GM19438 (cell line): ENCODE results near the gene WDFY3.
"Not testable (repeated sequence)": the region's sequence is repeated elsewhere in the genome, so short reads cannot be mapped to it uniquely, and the experiment has no call there.

ENCODE experiments used
- ATAC-seq: cut with Tn5 transposase; IDR thresholded peaks from one replicate; pipeline ENCODE4 v1.9.1; 2021; ENCODE audit warnings: low read depth; ENCODE audit not compliant: unreplicated experiment

Gene WDFY3

DNA sequence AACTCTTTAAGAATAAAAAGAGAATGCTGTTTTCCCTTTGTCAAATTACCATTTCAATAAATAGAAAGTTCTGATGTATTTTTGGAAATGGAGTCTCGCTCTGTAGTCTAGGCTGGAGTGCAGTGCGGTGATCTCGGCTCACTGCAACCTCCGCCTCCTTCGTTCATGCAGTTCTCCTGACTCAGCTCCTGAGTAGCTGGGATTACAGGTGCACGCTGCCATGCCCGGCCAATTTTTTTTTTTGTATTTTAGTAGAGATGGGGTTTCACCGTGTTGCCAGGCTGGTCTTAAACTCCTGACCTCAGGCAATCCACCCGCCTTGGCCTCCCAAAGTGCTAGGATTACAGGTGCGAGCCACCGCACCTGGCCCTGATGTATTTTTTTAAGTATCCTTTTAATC lies 159.9 kb downstream of the WDFY3 start:
- ATAC-seq = not testable (repeated sequence)

DNA sequence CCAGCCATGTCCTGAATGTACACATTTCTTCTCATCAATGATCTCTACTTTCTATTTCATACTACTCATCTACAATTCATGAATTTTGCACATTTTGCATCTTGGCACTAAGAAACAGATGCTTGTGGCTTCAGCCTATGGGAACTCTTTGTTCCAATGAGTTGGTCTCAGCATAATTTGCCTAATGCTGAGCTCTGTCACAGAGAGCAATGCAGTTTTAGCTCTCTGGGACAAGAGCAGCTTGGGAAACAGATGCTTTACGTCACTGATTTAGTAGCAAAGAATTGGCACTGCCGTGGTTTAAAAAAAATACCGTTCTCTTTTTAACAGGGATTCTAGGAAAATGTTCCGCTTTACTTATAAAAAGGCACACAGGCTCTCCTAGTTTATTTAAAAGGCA lies 162.4 kb downstream of the WDFY3 start:
- no peak for ATAC-seq

DNA sequence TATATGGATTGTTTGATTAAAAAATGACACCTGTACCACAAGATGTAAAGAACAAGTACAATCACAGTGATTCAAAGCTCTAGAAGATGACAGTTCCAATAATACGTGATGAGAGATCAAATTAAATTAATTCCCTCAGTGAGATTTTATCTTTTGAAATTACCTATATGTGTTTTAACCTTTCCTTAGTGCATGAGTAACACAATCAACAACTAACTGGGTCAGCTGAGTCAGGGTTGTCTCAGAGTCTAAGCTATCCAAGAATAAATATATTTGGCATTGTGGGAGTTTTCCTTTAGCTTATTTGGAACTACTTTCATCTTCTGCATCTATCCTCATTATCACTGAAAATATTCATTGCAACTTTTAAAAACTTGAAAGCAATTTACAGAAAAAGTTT lies 162.8 kb downstream of the WDFY3 start:
- ATAC-seq = no peak

DNA sequence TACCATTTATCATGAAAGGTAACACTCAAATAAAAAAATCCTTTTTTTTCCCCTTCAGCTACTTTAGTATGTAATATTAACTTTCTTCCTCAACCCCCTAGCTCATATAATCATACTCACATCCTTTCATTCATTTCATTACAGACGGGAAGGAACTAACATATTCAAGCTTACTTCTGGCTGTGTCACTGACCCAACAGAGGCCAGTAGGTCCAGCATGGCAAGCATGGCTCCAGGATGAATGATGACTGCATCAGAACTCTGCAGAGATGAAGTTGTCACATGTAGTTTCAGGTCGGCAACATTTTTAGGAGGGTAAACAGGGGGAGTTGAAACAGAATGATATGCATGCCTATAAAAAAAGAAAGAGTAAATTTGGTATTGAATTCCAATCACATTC lies 163.4 kb downstream of the WDFY3 start:
- no peak for ATAC-seq

DNA sequence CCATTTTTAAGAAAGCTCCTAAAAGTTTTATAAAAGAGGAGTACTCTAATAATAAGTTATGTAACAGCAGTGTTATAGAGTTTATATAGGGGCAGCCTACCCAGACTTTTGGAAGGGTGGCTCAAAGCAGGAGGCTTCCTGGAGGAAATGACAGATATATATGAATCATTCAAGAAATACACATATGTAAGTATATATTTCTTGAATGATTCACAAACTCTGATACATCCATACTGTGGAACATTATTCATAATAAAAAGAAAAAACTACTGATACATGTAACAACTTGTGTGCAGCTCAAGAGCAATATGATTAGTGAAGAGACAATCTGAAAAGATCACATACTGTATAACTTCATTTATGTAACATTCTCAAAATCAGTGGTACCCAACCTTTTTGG lies 166.2 kb downstream of the WDFY3 start:
- ATAC-seq = no peak

- ATAC-seq = no peak
Measured at GRCh38 chr4:84799318-84799717, 167.2 kb downstream of the WDFY3 start.

GRCh38 chr4:84796394-84796793 lies 170.1 kb downstream of the WDFY3 start:
- no peak for ATAC-seq

GRCh38 chr4:84792366-84793301 lies 173.9 kb downstream of the WDFY3 start:
- ATAC-seq = no peak

DNA sequence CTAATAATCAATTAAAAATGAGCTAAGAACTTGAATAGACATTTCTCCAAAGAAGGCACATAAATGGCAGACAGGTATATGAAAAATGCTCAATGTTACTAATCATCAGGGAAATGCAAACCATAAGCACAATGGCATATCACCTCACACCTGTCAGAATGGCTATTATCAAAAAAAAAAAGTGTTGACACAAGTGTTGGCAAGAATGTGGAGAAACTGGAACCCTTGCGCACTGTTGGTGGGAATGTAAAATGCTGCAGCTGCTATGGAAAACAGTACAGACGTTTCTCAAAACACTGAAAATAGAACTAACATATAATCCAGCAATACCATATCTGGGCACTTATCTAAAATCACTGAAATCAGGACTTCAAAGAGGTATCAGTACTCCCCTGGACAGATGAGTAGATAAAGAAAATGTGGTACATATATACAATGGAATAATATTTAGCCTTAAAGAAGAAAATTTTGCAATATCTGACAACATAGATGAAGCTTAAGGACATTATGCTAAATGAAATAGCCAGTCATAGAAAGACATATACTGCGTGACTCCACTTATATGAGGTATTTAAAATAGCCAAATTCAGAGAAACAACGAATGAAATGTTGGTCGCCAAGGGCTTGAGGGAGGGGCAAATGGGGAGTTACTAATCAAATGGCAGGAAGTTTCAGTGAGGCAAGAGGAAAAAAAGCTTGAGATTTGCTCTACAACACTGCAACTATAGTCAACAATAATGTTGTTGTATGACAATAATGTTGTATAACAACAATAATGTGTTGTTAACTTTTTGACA lies 175.5 kb downstream of the WDFY3 start:
- no peak for ATAC-seq

DNA sequence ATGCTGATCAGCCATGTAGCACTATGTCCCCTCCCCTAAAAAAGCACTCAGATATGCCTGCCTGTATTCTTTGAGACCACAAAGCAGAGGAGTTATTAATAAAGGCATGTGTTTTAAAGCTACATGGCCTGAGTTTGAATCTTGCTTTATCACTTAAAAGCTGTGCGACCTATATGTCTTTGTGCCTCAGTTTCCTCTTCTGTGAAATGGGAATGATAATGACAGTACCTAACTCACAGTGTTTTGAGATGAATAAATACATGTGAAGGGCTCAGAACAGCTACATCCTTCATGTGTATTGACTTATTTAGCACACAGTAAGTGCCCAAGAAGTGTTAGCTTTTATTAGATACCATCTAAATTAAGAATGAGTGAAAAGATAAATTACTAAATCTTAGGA lies 180.0 kb downstream of the WDFY3 start:
- no peak for ATAC-seq

DNA sequence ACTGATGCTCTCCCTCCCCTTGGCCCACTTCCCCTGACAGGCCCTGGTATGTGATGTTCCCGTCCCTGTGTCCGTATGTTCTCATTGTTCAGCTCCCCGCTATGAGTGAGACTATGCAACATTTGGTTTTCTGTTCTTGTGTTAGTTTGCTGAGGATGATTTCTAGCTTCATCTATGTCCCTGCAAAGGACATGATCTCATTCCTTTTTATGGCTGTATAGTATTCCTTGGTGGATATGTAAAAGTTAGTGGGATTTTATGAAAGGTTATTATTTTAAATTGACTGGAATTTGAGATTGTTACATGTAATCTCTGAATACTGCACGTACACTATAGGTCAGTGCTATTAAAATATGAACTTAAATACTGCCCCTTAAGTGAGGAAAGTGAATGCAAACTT lies 184.0 kb downstream of the WDFY3 start:
- no peak for ATAC-seq

GRCh38 chr4:84780719-84781118 lies 185.8 kb downstream of the WDFY3 start:
- no peak for ATAC-seq

- no peak for ATAC-seq
Measured at GRCh38 chr4:84778041-84778440, 188.4 kb downstream of the WDFY3 start.

DNA sequence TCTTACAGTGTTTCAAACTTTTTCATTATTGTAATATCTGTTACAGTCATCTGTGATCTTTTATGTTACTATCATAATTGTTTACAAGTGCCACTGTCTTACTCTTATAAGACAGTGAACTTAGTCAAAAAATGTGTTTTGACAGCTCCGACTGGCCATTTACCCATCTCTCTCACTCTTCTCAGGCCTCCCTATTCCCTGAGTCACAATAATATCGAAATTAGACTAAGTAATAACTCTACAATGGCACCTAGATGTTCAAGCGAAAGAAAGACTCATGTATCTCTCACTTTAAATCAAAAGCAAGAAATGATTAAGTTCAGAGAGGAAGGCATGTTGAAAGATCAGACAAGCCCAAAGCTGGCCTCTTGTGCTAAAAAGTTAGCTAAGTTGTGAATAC lies 199.3 kb downstream of the WDFY3 start:
- ATAC-seq = no peak

DNA sequence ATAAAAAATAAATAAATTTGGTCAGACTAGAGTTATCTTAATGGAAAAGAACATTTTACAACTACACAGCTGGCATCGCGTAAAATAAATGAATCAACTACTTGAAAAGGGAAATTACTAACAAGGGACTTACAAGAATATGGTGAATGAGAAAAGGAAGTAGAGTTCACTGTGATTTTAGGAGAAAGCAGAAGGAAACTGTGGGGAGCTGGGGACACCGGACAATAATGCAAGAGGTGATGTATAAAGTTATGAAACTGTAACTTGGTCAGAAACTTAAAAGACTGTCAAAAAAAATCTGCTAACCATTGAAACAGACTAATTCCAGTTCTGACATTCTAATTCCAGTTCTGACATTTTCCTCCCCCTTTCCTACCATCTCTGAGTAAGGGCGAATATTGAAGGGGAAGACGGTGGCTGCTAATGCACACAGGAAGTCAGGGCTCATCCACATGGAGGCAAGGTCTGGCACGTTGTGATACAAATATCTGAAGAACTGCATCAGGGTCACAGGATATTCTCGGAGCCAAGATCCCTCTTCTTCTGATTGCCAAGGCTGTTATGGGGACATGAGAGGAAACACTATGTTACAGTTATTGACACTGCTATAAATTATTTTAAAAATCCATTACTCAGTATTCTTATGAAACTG lies 213.0 kb downstream of the WDFY3 start:
- ATAC-seq = no peak

- no peak for ATAC-seq
Measured at GRCh38 chr4:84751707-84752106, 214.8 kb downstream of the WDFY3 start.

GRCh38 chr4:84750960-84751283 lies 215.6 kb downstream of the WDFY3 start:
- no peak for ATAC-seq

- no peak for ATAC-seq
Measured at GRCh38 chr4:84750260-84750959, 216.1 kb downstream of the WDFY3 start.

- ATAC-seq = no peak
Measured at GRCh38 chr4:84740057-84740456, 226.4 kb downstream of the WDFY3 start.

DNA sequence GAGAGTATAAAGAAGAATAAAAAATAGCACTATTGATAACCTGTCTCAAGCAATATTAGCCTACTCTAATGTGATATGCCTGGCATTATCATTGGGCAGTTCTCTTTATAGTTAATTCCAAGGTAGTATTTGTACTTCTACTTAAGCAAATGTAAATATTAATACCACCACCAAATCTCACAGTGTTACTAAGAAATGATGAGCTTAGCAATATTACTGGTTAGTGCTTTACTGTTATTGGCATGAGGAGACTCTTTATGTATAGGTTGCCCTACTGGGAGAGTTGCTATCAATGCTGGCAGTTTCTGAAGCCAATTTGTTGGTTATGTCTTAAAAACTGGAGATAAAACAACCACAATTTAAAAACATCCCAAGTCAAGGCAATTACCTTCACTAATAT lies 227.9 kb downstream of the WDFY3 start:
- ATAC-seq = no peak

- no peak for ATAC-seq
Measured at GRCh38 chr4:84737656-84738055, 228.8 kb downstream of the WDFY3 start.
